Fibroblast of peridontal ligament (primary cell): ENCODE results near the gene TMEM9B.

ENCODE experiments used
- DNase-seq: peaks from one replicate; pipeline ENCODE4 v3.0.0-alpha.2; 2010; ENCODE audit errors: extremely low read depth

The TMEM9B gene

DNA sequence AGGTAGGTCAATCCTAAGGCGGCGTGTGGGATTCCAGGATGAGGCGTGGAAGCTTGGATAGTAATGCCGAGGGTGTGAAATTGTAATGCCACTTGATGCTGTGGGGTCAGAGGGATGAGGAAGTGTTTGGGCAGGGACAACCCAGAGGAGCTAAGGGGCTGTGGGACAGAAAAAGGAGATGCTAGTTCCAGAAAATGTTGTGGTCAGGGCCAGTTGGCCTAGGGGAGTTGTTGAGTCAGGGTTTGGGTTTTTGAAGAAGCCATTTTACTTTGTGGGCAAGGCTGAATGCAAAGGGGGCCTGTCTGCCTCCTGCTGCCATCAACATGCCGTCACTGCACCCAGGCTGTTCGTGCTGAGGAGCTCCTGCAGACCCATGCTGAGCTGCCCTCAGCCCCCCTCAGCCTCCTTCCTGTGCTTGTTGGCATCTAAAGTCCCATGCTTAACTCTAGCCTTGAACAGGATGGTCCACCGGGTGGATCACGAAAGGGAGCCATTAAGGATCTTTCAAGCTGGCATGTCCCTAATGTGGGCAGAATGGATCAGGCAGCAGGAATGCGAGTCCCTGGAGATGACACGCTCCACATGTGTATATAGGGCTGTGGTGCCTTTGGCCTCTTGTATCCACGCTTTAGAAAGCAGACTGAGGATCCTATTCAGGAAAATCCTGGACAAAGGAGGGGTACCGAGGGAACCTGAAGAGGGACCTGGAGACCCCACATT is 33.6 kb downstream of the TMEM9B start:
- DNase-seq, result no peak

DNA sequence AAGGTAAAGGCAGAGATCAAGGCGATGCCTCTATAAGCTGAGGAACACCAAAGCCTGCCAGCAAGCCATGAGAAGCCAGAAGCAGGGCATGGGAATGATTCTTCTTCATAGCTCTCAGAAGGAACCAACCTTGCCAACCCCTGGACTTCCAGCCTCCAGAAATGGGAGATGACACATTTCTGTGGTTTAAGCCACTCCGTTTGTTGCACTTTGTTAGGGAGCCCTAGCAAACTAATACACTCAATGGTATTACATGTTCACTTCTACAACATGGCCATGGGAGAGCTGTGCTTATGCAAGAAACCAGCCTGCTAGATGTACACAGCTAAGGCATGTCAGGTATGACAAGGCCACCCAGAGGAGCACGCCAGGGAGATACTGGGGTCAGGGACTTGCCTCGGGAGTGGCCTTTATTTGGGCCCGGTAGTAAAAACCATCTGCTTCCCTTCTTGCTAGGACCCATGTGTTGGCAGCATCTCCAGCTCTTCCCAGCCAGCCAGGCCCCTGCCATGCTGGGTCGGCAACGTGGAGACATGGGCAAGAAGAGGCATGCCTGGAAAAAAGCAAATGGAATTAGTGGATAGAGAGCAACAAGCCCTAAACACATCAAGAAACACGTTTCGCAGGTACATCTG is 35.1 kb downstream of the TMEM9B start:
- peak; percentile 42 for DNase-seq

DNA sequence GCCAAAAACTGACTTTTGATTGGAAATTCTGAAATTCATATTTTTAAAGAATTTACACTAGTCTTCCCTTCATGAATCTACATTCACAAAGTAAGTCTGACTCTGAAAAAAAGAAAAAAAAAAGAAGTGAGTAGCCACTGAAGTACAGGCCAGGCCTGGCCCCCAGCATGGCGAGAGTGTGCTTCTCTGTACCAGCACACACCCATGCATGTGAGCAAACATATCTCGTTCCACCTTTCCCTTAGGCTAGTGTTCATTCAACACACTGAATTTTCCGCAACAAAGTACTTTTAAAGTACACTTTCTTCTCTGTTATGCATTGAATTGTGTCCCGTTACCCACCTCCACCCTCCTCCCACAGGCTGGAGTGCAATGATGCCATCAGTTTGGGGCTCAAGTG is 36.0 kb downstream of the TMEM9B start:
- DNase-seq, result no peak

DNA sequence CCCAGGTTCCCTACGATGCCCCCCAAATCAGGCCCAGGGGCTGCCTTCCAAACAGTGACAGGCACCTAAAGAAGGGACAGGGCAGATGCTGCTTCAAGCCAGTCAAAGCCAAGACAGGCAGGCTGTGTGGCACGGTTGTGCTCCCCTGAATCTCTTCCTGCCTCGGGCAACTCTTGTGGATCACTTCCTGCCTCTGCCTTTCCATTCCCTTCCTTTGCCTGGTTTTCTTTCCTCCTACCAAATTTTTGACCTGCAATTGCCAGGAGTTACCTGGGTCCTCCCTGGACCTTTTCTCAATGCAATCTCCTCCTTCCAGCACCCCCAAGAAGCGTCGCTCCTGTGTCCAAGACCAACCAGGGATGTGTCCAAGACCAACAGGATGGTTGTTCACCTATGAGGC is 37.0 kb downstream of the TMEM9B start:
- no peak for DNase-seq

DNA sequence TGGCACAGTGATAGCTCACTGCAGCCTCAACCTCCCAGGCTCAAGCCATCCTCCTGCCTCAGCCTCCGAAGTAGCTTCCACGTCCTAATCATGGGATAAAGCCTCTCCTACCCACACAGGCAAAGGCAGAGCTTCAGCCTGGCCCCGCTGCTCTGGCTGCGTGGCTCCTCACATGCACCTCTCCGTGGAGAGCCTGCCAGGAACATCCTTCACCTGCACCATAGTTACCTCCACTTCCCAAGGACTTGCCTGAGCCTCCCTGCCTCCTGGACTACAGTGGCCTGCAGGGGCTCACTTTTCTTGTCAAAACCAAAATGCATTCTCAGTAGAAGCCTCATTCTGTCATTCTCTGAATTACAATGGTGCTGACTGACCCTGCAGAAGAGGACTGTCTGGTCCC is 38.0 kb downstream of the TMEM9B start:
- no peak for DNase-seq

DNA sequence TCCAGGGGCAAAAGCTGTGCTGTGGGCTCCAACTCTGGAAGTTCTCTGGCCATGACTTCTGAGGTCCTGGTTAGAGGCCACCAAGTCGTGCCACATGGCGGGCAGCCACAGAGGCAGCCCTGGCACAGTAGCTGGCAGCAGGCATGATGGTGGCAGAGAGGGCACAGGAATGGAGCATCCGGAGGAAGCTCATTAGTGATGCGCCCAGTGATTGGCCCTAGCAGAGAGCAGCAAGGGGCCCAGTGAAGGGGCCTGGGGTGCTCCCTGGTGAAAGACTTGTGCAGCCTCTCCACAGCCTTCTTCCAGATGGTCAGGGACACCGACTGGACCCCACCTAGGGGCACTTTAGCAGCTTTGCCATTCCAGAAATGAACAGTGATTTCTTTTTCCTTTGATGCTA is 38.5 kb downstream of the TMEM9B start:
- DNase-seq, result no peak

DNA sequence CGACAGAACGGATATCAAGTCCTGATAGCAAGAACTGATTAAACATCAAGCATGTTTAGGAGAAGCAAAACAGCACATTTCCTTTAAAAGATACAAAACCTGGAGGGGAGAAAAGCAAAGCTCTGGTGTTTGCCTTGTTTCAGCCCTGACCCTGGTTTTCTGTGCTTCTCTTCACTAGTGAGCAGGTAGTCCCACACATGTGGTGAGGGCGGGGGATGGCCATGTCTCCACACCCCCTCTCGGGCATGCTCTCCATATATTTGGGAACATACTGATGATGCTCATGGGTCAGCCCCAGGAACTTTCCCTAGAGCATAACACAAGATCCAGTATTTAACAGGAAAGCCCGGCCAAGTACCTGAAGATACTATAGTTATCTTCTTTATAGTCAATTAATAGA is 41.6 kb downstream of the TMEM9B start:
- no peak for DNase-seq

DNA sequence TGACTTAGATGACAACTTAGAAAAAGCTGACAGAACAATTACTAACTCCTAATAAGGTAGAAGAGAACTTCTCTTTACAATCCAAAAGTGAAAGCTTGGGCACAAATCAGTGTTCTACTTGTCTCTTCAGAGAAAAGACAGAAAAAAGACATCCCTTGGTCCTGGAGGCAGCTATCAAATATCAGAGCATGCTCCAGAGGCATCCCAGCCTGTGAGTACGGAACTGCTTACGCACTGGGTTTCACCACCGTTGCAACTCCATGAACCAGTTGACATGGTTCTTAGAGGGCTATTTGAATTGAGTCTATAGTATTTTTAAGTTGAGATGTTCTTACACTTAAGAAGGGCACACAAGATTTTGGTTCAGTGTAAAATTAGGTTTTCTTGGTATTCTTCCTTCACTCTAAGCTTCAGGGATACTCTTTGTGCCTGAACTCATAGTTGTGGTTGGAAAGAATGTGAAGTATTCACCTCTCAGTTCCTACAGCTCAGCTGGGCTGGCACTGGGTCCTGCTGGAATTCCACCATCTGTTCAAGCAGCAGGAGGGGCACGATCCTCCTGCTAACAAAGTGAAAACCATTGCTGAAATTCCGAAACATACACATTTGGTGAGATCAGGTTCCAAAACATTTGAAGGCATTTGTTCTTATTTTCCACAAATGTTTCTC is 47.0 kb downstream of the TMEM9B start:
- DNase-seq, result peak; percentile 94

DNA sequence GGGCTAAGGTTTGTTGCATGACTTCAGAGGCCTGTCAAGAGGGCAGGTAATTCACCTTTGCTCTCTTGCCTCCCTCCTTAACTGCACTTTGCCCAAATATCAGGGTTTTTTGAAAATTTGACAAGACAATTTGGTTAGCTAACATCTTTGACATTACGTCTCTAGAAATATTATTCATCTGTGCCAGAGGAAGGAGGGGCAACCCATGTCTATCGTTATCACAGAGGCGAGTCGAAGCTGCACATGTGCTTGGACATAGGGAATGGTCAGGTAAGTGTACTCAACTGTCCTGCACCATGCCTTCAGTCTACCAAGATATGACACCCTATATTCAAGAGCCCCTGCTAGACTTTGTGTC is 49.6 kb downstream of the TMEM9B start:
- DNase-seq, result no peak

DNA sequence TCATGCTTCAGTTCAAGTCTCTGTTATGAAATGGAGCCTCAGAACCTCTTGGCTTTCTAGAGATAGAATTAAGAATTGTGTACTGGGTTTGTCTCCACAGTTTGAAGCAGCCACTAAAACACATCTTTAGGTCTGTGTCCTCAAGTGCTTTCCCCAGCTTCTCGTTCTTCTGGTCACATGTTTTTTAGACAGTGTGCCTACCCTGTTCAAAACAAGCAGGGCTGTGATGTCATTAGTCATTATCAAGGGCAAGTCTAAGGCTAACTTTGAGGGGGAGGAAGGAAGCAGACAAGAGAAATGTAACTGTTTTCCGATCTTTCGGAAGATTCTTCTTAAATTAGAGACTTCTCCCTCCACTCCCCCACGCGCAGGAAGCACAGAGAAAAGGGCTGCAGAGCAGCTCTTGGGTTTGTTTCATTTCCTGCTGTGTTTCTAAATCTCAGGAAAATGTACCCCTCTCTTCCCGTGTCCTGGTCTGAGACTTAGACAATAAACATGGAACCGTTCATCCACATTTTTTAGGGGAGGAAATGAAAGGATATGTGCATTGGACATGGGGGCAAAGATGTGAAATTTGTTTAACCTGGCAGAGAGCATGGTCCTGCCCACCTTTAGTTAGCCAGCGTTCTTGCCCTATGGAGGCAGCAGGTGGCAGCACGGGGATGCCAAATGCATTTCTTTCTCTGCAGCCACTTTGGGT is 50.1 kb downstream of the TMEM9B start:
- peak; percentile 60 for DNase-seq

DNA sequence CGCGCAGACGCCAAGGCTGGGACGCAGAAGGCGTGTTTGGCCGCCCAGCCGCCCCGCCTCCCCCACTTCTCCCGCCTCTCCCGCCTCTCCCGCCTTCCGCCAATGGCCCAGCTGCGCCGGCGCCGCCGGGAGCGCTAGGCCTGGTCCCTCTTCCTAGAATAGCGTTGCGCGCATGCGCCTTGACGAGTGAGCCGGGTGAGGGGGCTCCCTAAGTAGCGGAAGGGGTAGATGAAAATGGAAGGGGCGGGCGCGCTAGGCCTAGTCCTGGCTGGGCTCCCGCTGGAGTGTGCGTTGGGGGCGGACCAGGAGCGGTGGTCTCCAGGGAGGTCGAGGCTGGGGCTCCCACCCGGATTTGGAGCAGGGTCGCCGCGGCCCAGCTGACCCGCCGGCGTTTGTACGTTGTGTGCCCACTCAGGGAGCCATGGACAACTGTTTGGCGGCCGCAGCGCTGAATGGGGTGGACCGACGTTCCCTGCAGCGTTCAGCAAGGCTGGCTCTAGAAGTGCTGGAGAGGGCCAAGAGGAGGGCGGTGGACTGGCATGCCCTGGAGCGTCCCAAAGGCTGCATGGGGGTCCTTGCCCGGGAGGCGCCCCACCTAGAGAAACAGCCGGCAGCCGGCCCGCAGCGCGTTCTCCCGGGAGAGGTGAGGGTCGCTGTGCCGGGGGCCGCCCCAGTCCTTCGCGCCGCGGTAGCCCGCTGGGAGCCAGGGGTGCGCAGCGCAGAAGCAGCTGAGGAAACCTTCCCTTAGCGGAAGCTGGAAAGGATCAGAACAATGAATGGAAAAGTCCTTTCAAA is 53.0 kb downstream of the TMEM9B start, which contains the start of gene AKIP1:
Gene AKIP1, plus strand, starts transcription at position 161 of the 795 bp plus-strand sequence. Its CDS starts 261 bp downstream, at position 422.
- peak; percentile 90 for DNase-seq

DNA sequence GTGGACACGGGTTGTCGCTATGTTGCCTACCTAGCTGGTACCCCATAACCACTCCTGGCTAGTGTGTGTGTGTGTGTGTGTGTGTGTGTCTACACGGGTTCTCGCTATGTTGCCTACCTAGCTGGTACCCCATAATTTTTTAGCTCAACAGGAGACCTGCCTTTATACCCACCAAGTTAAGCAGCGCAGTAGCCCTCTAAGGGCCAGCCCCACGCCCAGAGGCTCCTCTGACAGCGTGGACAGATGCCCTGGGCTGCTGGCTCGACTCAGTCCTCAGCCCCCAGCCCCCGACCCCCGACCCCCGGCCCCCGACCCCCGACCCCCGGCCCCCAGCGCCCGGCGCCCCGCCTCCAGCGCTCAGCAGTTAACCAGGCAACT is 53.6 kb downstream of the TMEM9B start:
- no peak for DNase-seq

DNA sequence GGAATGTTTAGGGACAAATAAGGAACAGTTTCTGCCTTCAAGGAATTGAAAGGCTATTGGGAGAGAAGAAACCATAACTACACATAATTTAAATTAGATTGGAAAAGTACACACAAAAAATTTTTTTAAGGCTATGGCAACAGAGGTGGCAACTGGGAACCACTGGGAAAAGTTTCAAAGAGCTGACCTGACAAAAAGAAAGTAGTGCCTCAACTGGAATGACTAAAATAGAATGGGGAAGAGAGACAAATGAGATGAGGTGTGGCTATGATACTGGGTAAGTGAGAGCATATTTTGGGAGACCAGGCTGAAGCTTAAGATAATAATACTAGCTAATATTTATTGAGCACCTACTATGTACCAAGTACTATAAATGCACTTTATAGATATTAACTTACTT is 56.1 kb downstream of the TMEM9B start:
- no peak for DNase-seq

DNA sequence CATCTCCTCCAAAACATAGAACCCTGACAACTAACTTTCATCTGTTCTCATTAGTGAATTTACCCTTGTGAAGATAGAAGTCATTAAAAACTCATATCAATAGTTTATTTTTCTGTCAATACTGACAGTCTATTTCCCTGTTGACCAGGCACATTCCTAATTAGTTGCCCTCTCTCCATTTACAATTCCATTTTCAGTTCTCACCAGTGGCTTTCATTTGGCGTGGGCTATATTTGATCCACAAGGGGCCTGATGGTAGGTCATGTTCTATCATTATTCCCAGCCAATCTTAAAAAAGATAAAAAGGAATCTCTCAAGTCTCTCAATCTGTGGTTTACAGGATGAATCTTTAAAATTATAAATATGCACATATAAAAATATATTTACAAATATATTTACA is 57.1 kb downstream of the TMEM9B start:
- DNase-seq, result no peak

DNA sequence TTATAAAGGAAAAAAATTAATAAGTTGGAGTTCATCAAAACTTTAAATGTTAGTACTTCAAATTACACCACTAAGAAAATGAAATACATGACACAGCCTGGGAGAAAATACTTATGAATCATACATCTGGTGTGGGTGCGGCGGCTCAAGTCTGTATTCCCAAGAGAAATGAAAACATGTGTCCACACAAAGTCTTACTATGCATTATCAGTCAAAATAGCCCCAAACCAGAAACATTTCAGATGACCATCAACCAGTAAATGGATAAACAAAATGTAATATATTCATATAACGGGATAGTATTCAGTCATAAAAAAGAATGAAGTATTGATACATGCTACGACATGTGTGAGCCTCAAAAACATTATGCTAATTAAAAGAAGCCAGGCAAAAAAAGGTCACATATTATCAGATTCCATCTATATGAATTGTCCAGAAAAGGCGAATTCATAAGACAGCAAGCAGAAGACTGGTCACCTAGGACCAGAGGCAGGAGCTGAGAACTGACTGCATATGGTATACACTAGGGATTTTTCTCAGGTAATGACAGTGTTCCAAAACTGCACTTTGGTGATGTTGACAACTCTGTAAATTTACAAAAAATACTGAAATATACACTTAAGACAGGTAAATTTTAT is 58.6 kb downstream of the TMEM9B start:
- peak; percentile 87 for DNase-seq

DNA sequence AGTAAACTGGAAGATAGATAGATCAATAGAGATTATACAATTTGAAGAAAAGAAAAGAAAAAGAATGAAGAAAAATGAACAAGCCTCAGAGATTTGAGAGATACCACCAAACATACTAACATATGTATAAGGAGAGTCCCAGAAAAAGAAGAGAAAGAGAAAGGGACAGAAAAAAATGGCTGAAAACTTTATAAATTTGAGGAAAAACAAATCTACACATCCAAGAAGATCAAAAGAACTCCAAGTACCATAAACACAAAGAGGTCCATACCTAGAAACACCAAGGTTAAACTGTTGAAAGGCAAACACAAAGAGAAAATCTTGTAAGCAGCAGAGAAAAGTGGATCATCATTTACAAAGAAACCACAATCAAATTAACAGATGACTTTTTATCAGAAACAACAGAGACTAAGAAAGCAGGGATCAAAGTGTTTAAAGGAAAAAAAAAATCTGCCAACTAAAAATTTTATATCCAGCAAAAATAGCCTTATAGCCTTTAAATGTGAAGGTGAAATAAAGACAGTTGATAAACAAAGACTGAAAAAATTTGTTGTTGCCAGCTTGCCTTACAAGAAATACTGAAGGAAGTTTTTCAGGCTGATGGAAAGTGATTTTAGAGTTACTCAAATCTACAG is 65.0 kb downstream of the TMEM9B start:
- DNase-seq, result no peak
